GM19238 (cell line): ENCODE measurements around the gene COL20A1.

Experiments
- DNase-seq: peaks from one replicate; pipeline ENCODE4 v3.0.0; 2011; ENCODE audit warnings: low spot score; ENCODE audit not compliant: insufficient read length

Gene COL20A1

GRCh38 chr20:63307538-63308217 is 14.7 kb downstream of the COL20A1 start:
- no peak for DNase-seq

- no peak for DNase-seq
Observed at GRCh38 chr20:63308218-63308911, 15.4 kb downstream of the COL20A1 start.

GRCh38 chr20:63309261-63310071 is 16.5 kb downstream of the COL20A1 start:
- DNase-seq = no peak

- no peak for DNase-seq
Observed at GRCh38 chr20:63310265-63310991, 17.4 kb downstream of the COL20A1 start.

GRCh38 chr20:63311186-63311832 is 18.3 kb downstream of the COL20A1 start:
- no peak for DNase-seq

GRCh38 chr20:63311833-63312243 is 18.9 kb downstream of the COL20A1 start:
- DNase-seq = no peak

GRCh38 chr20:63312273-63312672 is 19.3 kb downstream of the COL20A1 start:
- no peak for DNase-seq

- DNase-seq = no peak
Observed at GRCh38 chr20:63312690-63313348, 19.8 kb downstream of the COL20A1 start.

- DNase-seq = no peak
Observed at GRCh38 chr20:63313349-63314014, 20.5 kb downstream of the COL20A1 start.

GRCh38 chr20:63314015-63314471 is 21.1 kb downstream of the COL20A1 start:
- DNase-seq = no peak

GRCh38 chr20:63314566-63315239 is 21.7 kb downstream of the COL20A1 start:
- no peak for DNase-seq

GRCh38 chr20:63315240-63315689 is 22.3 kb downstream of the COL20A1 start:
- no peak for DNase-seq

GRCh38 chr20:63315731-63316491 is 22.9 kb downstream of the COL20A1 start:
- no peak for DNase-seq

- DNase-seq = no peak
Observed at GRCh38 chr20:63316502-63316921, 23.5 kb downstream of the COL20A1 start.

- DNase-seq = no peak
Observed at GRCh38 chr20:63317061-63317460, 24.1 kb downstream of the COL20A1 start.

- no peak for DNase-seq
Observed at GRCh38 chr20:63317601-63318291, 24.8 kb downstream of the COL20A1 start.

GRCh38 chr20:63318391-63319163 is 25.6 kb downstream of the COL20A1 start:
- no peak for DNase-seq
